OCI-LY3 (cell line): ENCODE data around the gene ITGA7.

Source experiments
- EZH2phosphoT487 ChIP-seq: fragments of 200-600 bp; shearing (Covaris generic); IDR thresholded peaks from 2 replicates; pipeline ENCODE4 v1.6.1; 2018; ENCODE audit warnings: antibody characterized with exemption, mixed run types, low read depth
- TF ChIP-seq, protein P1 (sequence below): fragments of 200-600, 300-600 bp; sonication (generic); IDR thresholded peaks from 2 replicates; pipeline ENCODE4 v1.5.1; 2014; ENCODE audit warnings: antibody characterized with exemption, low read length, low read depth

DNA sequence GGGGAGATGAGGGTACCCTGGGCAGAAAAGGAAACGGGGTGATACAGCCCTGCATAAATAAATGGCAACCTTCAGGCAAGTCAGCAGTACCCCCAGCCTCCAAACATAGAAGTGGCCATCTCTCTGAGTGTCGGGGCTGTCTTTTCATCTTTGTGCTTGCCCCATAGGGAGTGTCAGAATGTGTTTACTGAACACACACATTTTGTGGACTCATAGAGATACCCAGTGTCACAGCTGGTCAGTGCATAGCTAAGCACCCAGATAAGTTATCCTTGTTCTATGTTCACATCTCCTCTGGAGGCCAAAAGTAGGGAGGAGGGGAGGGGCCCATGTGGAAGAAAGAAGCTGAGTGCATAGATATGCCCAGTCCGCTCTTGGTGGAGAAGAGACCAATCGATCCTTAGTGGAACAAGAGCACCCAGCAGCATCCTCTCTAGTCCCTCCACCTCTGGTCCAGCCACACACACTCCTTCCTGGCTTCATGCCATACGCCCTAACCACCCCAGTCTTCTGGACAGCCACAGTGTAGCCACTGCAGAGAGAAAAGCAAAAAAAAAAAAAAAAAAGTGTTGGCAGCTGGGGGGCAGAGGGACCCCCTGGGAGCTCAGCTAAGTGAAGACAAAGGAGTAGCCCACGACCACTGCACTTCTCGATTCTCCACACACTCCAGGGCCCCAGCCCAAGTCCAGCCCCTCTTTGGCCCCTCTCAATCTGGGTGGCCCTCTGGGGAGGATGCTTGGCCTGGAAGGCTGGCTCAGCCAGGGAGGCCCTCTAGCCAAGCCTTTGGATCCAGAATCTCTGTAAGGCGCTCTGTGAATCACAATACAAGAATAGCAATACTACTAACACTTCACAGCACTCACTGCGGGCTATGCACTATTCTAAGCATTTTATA lies 2.6 kb downstream of the ITGA7 start:
- TF ChIP-seq, protein P1, sequence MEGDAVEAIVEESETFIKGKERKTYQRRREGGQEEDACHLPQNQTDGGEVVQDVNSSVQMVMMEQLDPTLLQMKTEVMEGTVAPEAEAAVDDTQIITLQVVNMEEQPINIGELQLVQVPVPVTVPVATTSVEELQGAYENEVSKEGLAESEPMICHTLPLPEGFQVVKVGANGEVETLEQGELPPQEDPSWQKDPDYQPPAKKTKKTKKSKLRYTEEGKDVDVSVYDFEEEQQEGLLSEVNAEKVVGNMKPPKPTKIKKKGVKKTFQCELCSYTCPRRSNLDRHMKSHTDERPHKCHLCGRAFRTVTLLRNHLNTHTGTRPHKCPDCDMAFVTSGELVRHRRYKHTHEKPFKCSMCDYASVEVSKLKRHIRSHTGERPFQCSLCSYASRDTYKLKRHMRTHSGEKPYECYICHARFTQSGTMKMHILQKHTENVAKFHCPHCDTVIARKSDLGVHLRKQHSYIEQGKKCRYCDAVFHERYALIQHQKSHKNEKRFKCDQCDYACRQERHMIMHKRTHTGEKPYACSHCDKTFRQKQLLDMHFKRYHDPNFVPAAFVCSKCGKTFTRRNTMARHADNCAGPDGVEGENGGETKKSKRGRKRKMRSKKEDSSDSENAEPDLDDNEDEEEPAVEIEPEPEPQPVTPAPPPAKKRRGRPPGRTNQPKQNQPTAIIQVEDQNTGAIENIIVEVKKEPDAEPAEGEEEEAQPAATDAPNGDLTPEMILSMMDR = no peak
- no peak for TF ChIP-seq EZH2phosphoT487
